ENCODE measurements around the gene SLC6A2. TPM values are rescaled to one million over a fixed set of nuclear protein-coding genes. Genes with fewer than 3 reads are reported as not detected.
"Not testable (repeated sequence)": the region's sequence is repeated elsewhere in the genome, so short reads cannot be mapped to it uniquely, and the experiment has no call there.

Gene SLC6A2
- total RNA-seq, result not detected in 2 replicates

DNA sequence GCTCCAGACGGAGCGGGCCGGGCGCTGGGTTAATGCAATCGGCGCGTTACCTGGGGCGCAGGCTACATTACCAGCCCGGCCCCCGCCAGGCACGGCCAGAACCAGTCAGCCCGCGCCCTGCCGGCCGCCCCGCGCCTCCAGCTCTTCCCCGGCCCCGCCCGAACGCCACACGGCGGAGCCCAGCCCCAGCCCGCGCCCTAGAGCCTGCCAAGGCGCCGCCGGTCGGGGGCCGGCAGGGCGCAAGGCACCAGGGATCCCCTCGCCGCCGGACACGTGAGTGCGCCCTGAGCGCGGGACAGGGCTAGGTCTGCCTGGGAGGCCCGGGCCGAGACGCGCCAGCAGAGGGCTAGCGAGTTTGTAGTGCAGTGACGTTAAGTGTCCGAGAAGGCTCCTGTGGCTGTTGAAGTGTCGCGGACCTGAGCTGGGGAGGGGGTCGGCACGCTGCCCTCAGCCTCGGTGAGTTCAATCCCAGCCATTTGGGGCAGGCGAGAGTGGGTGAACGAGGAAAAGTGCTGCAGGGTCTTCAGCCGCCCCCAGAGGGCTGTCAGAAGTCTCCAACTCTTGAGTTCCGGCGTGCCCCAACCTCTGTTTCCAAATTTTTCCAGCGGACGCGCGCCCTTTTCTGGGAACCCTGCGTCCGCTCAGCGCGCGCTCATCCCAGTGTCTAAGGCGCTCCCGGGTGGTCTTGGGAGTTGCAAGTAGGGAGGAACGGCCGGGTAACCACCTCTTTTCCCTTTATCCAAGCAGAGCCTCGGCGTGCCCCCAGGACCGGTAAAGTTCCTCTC is at the start of gene SLC6A2:
SLC6A2 (plus strand) TSS at position 92 of the 785 bp plus-strand sequence. CDS start 707 bp downstream, outside the sequence.
- no peaks in the 10 kb centered on the region for H3K9me3 Mint-ChIP-seq
- no peak within 1 kb of the TSS for H3K27ac Mint-ChIP-seq
- H3K4me1 Mint-ChIP-seq (ENCODE audit: low read depth), result no peaks in the 10 kb centered on the region
- DNase-seq (ENCODE audit: low spot score), result no peak
- intact Hi-C loops (cut with micrococcal nuclease), result no loop called here
- no peak within 1 kb of the TSS for H3K4me3 Mint-ChIP-seq
- H3K36me3 Mint-ChIP-seq (ENCODE audit: low read depth), result no peaks in the 10 kb centered on the region
- H3K27me3 Mint-ChIP-seq (ENCODE audit: insufficient read depth), result peaks cover 4% of the 10 kb centered on the region

DNA sequence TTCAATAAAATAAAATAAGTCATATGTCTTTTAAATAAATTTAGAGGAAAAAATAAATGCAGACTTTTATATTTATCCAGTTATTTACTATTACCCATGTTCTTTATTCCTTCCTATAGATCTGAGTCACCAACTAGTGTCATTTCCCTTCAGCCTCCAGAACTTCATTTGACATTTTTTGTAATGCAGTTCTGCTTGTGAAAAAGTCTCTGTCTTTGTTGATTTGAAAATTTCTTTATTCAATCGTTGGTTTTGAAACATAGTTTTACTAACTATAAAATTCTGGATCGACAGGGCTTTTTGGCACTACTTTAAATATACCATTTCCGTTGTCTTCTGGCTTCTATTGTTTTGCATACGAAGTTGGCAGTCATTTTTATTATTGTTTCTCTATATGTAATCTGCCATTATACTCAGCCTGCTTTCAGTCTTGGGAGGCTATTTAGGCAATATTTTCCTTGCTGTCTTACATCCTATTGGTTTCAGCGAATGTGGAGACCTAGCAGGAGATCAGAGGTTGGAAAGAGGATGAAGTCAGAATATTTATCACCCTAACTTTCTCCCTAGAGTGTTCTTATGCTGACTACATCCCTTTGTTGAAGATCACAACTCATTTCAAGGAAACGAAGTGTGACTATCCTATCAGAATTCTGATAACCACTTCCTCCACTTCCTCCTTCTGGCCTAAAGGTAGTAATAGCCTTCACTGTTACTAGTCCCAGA is 42.0 kb upstream of the SLC6A2 start:
- Mint-ChIP-seq H3K27me3 (ENCODE audit: insufficient read depth) (peaks cover 2% of the 10 kb centered on the region), H3K9me3 (no peaks in the 10 kb centered on the region), H3K27ac (no peak overlapping the region), H3K4me3 (no peak overlapping the region), H3K36me3 (ENCODE audit: low read depth) (no peaks in the 10 kb centered on the region), H3K4me1 (ENCODE audit: low read depth) (no peaks in the 10 kb centered on the region)
- DNase-seq (ENCODE audit: low spot score), result no peak
- intact Hi-C loops (cut with micrococcal nuclease), result no loop called here

DNA sequence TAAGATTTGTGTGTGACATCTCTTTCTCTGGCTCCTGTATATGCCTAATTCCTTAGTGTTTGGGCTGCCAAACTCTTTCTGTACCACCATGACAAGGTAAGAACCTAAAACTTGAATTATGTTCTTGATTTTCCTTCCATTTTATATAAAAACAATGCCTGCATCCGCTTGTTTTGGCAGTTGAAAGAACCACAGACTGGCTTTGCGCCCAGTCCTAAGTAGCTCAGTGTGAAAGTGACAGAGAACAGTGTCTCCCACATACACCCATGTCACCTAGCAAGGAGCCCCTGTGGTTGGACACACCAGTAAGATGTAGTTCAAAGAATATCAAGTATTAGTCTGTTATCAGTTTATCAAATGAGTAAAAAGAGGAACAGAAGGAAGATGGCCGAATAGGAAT is 40.7 kb upstream of the SLC6A2 start:
- Mint-ChIP-seq H3K36me3 (ENCODE audit: low read depth) (no peaks in the 10 kb centered on the region), H3K4me1 (ENCODE audit: low read depth) (no peaks in the 10 kb centered on the region), H3K27me3 (ENCODE audit: insufficient read depth) (no peaks in the 10 kb centered on the region), H3K27ac (no peak overlapping the region), H3K4me3 (no peak overlapping the region), H3K9me3 (no peaks in the 10 kb centered on the region)
- no peak for DNase-seq (ENCODE audit: low spot score)
- intact Hi-C loops (cut with micrococcal nuclease), result no loop called here

DNA sequence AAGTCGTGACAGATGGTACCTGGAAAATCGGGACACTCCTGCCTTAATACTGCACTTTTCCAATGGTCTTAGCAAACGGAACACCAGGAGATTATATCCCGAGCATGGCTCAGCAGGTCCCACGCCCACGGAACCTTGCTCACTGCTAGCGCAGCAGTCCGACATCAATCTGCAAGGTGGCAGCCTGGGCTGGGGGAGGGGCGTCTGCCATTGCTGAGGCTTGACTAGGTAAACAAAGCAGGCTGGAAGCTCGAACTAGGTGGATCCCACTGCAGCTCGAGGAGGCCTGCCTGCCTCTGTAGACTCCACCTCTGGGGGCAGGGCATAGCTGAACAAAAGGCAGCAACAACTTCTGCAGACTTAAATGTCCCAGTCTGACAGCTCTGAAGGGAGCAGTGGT is 40.1 kb upstream of the SLC6A2 start:
- H3K36me3 Mint-ChIP-seq (ENCODE audit: low read depth); H3K4me3 Mint-ChIP-seq; intact Hi-C loops (cut with micrococcal nuclease); H3K27me3 Mint-ChIP-seq (ENCODE audit: insufficient read depth); H3K27ac Mint-ChIP-seq; H3K4me1 Mint-ChIP-seq (ENCODE audit: low read depth); H3K9me3 Mint-ChIP-seq; DNase-seq (ENCODE audit: low spot score): not testable (repeated sequence)

DNA sequence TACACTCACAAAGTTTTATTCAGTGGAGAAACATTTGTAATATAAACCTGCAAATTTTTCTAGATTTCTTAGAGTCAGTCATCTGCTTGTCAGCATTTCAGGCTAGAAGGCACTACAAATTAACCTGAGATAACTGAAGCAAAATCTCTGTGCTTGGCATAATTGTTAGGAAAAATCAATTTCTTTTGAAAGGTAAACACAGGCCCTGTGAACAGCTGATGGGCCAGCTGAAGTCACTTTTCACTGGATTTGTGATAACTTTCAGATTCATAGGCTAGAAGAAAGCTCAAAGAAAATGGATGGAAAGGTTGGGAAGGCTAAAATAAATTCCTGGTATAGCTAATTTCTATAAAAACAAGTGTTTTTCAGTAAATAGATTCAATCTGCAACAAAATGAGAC is 34.0 kb upstream of the SLC6A2 start:
- H3K27me3 Mint-ChIP-seq (ENCODE audit: insufficient read depth), result no peaks in the 10 kb centered on the region
- H3K9me3 Mint-ChIP-seq, result no peaks in the 10 kb centered on the region
- H3K36me3 Mint-ChIP-seq (ENCODE audit: low read depth), result no peaks in the 10 kb centered on the region
- H3K27ac Mint-ChIP-seq, result no peak overlapping the region
- DNase-seq (ENCODE audit: low spot score), result no peak
- intact Hi-C loops (cut with micrococcal nuclease), result no loop called here
- no peaks in the 10 kb centered on the region for H3K4me1 Mint-ChIP-seq (ENCODE audit: low read depth)
- no peak overlapping the region for H3K4me3 Mint-ChIP-seq

DNA sequence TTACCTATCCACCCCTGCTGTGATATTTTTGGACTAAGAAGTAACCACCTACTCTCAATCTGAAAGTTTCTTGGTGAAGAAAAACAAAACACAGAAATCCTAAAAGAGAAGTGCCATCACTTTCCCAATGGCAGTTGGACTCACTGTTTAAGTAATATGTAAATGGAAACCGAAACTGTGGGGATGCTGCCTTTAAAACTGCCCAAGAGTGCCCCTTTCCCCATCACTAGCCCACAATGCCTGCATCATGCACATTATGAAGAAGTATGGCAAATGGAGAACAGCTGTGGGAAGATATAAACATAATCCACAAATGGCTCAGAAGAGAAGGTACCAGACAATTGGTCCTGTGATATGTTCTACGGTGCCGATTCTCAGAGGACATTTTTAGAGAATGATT is 33.5 kb upstream of the SLC6A2 start:
- DNase-seq (ENCODE audit: low spot score), result no peak
- Mint-ChIP-seq H3K4me1 (ENCODE audit: low read depth) (no peaks in the 10 kb centered on the region), H3K9me3 (no peaks in the 10 kb centered on the region), H3K27me3 (ENCODE audit: insufficient read depth) (no peaks in the 10 kb centered on the region), H3K4me3 (no peak overlapping the region), H3K27ac (no peak overlapping the region), H3K36me3 (ENCODE audit: low read depth) (no peaks in the 10 kb centered on the region)
- intact Hi-C loops (cut with micrococcal nuclease), result no loop called here

DNA sequence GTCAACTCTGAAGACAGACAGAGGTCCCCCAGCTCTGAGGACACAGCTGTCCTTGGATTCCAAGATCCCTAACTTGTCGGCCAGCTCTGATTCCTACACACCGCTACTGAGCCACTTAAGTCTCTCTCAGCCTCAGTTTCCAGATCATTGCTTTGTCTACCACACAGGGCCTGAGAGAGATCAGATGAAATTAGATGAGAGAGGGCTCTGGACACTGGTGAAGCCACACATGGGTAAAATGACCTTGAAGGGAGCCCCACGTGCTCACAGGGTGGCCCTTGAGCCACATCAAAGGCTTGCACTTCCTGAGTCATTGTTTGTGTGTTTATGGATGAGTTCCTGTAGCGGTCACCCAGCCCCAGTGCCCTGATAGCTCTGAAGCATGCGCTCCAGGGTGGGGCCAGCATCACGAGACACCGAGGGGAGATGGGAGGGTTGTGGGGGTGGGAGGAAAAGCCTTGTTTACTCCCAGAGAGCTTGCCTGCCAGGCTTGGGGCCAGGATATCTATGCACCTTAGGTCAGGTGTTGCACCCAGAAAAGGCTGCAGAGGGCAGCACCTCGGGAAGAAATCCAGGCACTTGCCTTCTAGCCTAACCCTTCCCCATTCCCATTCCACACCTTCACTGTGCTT is 32.7 kb upstream of the SLC6A2 start:
- no peak overlapping the region for H3K27ac Mint-ChIP-seq
- no peak for DNase-seq (ENCODE audit: low spot score)
- no peaks in the 10 kb centered on the region for H3K4me1 Mint-ChIP-seq (ENCODE audit: low read depth)
- intact Hi-C loops (cut with micrococcal nuclease), result no loop called here
- H3K27me3 Mint-ChIP-seq (ENCODE audit: insufficient read depth), result no peaks in the 10 kb centered on the region
- no peak overlapping the region for H3K4me3 Mint-ChIP-seq
- no peaks in the 10 kb centered on the region for H3K36me3 Mint-ChIP-seq (ENCODE audit: low read depth)
- H3K9me3 Mint-ChIP-seq, result no peaks in the 10 kb centered on the region

DNA sequence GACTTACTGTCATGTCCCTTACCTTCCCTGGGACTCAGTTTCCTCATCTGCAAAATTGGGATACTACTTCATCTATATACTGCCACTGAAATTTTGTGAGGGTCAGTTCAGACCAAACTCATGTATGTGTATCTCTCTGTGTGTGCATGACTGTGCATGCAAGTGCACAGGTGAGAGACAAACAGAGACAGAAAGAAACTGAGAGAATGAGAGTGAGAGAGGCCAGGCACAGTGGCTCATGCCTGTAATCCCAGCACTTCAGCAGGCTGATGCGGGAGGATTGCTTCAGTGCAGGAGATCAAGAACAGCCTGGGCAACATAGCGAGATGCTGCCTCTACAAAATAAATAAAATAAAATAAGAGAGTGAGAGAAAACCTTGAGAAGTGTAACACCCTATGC is 32.1 kb upstream of the SLC6A2 start:
- intact Hi-C loops (cut with micrococcal nuclease), result no loop called here
- Mint-ChIP-seq H3K9me3 (no peaks in the 10 kb centered on the region), H3K36me3 (ENCODE audit: low read depth) (no peaks in the 10 kb centered on the region), H3K4me1 (ENCODE audit: low read depth) (no peaks in the 10 kb centered on the region), H3K27me3 (ENCODE audit: insufficient read depth) (no peaks in the 10 kb centered on the region), H3K4me3 (no peak overlapping the region), H3K27ac (no peak overlapping the region)
- DNase-seq (ENCODE audit: low spot score), result no peak

DNA sequence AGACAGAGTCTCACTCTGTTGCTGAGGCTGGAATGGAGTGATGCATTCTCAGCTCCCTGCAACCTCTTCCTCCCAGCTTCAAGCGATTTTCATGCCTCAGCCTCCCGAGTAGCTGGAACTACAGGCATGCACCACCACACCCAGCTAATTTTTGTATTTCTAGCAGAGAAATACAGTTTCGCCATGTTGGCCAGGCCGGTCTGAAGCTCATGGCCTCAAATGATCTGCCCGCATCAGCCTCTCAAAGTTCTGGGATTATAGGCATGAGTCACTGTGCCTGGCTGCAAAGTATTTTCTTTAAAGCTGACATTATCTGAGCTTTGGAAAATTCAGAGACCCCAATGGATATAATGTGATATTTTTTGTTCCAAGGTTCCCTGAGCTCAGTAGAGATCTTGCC is 31.1 kb upstream of the SLC6A2 start:
- no peaks in the 10 kb centered on the region for H3K27me3 Mint-ChIP-seq (ENCODE audit: insufficient read depth)
- no peak for DNase-seq (ENCODE audit: low spot score)
- intact Hi-C loops (cut with micrococcal nuclease), result no loop called here
- H3K4me1 Mint-ChIP-seq (ENCODE audit: low read depth), result no peaks in the 10 kb centered on the region
- H3K4me3 Mint-ChIP-seq, result no peak overlapping the region
- no peaks in the 10 kb centered on the region for H3K36me3 Mint-ChIP-seq (ENCODE audit: low read depth)
- H3K27ac Mint-ChIP-seq, result no peak overlapping the region
- no peaks in the 10 kb centered on the region for H3K9me3 Mint-ChIP-seq

DNA sequence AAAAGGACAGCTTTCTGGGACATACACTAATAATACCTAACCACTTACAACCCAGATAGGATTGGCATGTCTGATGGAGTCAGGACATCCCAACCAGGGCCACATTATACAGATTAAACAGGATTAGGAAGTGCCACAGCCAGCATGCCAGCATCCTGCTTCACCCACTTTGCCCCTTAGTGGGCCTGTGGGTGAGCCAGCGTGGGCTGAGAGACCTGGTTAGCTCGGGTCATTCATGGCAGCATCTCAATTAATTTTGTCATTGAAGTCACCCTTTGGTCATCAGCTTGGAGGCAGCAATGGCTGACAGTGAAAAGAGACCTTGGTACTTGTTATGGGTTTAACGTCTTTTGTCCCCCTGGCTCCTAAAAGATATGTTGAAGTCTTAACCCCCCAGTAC is 29.9 kb upstream of the SLC6A2 start:
- no peak for DNase-seq (ENCODE audit: low spot score)
- no peak overlapping the region for H3K27ac Mint-ChIP-seq
- H3K27me3 Mint-ChIP-seq (ENCODE audit: insufficient read depth), result no peaks in the 10 kb centered on the region
- H3K4me1 Mint-ChIP-seq (ENCODE audit: low read depth), result no peaks in the 10 kb centered on the region
- H3K36me3 Mint-ChIP-seq (ENCODE audit: low read depth), result no peaks in the 10 kb centered on the region
- no peak overlapping the region for H3K4me3 Mint-ChIP-seq
- intact Hi-C loops (cut with micrococcal nuclease), result no loop called here
- H3K9me3 Mint-ChIP-seq, result no peaks in the 10 kb centered on the region

DNA sequence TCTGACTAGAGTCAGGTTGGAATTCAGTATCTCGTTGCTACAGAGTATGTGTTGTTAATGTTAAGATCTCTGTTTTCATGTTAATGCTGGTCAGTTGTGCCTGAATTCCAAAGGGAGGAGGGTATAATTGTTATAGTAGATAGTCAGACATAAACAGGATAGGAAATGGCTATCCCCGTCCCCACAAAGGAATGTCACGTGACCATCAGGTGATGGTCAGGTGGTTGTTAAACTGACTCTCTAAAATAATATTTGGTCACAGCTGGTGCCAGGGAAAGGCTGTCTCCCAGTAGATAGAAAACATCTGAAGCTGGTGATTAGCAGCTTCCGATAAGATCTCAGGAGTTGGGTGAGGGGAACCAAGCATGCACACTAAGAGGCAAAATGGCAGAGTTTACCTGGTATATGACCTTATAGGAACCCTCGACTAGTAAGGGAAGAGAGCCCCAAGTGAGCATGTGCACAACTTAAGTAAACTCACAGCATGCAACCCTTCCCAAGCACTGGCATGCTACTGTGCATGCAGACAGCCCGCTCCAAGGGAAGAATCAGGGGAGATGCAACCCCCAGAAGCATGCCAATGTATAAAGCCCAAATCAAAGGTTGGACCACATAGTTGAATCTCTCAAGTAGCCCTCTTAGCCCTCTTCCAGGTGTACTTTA is 27.4 kb upstream of the SLC6A2 start:
- Mint-ChIP-seq H3K27me3 (ENCODE audit: insufficient read depth) (peaks cover 3% of the 10 kb centered on the region), H3K4me3 (no peak overlapping the region), H3K27ac (no peak overlapping the region), H3K9me3 (no peaks in the 10 kb centered on the region), H3K36me3 (ENCODE audit: low read depth) (no peaks in the 10 kb centered on the region), H3K4me1 (ENCODE audit: low read depth) (no peaks in the 10 kb centered on the region)
- no peak for DNase-seq (ENCODE audit: low spot score)
- intact Hi-C loops (cut with micrococcal nuclease), result no loop called here

DNA sequence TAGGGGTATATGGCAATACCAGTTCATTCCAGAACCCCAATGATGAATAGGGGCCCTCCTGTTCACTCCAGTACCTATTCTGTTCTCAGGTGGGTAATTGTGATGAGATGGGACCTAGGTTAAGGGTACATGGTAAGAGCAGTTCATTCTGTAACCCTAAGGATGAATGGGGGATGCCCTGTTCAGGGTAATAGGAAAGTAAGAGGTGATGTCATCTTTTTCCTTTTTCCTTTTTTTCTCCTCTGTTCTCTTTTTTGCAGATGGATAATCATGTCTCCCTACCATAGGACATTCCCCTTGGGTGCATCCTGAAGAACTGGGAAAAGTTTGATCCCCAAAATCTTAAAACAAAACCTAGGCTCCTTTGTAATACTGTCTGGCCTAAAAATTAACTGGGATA is 25.0 kb upstream of the SLC6A2 start:
- no peaks in the 10 kb centered on the region for H3K4me1 Mint-ChIP-seq (ENCODE audit: low read depth)
- H3K36me3 Mint-ChIP-seq (ENCODE audit: low read depth), result no peaks in the 10 kb centered on the region
- no peak for DNase-seq (ENCODE audit: low spot score)
- H3K27ac Mint-ChIP-seq, result no peak overlapping the region
- no peaks in the 10 kb centered on the region for H3K9me3 Mint-ChIP-seq
- peaks cover 7% of the 10 kb centered on the region for H3K27me3 Mint-ChIP-seq (ENCODE audit: insufficient read depth)
- intact Hi-C loops (cut with micrococcal nuclease), result no loop called here
- H3K4me3 Mint-ChIP-seq, result no peak overlapping the region

DNA sequence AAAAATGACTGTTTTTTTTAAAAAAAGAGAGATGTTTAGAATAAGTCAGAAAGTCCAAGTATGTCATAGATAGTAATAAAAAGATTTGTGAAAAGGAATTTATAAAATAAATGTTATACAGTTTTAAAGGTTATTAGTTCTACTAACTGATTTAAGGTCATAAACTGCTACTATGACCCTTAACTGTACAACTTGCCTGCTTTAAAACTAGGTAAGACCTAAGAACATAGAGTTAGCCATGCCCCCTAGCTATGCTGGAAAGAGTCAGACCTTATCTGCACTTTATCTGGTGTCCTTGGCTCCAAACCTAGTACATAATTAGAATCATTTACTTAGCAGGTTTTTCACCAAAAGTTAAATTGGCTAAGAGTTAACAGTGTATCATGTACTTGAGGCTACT is 23.5 kb upstream of the SLC6A2 start:
- peaks cover 7% of the 10 kb centered on the region for H3K27me3 Mint-ChIP-seq (ENCODE audit: insufficient read depth)
- H3K4me1 Mint-ChIP-seq (ENCODE audit: low read depth), result no peaks in the 10 kb centered on the region
- no peak for DNase-seq (ENCODE audit: low spot score)
- H3K27ac Mint-ChIP-seq, result no peak overlapping the region
- no peak overlapping the region for H3K4me3 Mint-ChIP-seq
- intact Hi-C loops (cut with micrococcal nuclease), result no loop called here
- H3K9me3 Mint-ChIP-seq, result no peaks in the 10 kb centered on the region
- H3K36me3 Mint-ChIP-seq (ENCODE audit: low read depth), result no peaks in the 10 kb centered on the region

All from activated T-helper 1 cell treated with anti-CD3 and anti-CD28 coated beads, Interleukin-12 subunit alpha, Interleukin-12 subunit beta, Interleukin-2, Interleukin-4 antibody, amounts not matched to agents 30 ng/mL and 10 ng/mL and 1 ng/mL, durations not matched to agents 14 hours and 24 hours and 36 hours (primary cell).